ENCODE data around the gene LSM3. TPM values are rescaled to one million over a fixed set of nuclear protein-coding genes. Genes with fewer than 3 reads are reported as not detected.
A peak's percentile ranks its signal among the peaks of the same experiment; 100 is the strongest.

LSM3 gene
- total RNA-seq, 4 donors from 2014 or later, result 10.0 to 14.1 (median 11.9) TPM

GRCh38 chr3:14231998-14232501 is 53.4 kb downstream of the LSM3 start:
- Histone ChIP-seq H3K27ac (no peak overlapping the region), H3K4me1 (no peaks in the 10 kb centered on the region), H3K4me3 (no peak overlapping the region), H3K36me3 (no peaks in the 10 kb centered on the region), H3K9me3 (no peaks in the 10 kb centered on the region), H3K27me3 (no peaks in the 10 kb centered on the region)
- no peak for TF ChIP-seq CTCF (IDR thresholded peaks at IDR 0.05)
- no peak for TF ChIP-seq POLR2A (IDR thresholded peaks at IDR 0.05)
- intact Hi-C loops (cut with DNase I; ENCODE audit: low total_unique reads), result no loop called here
- no peak for DNase-seq

- Histone ChIP-seq H3K27ac (no peak overlapping the region), H3K4me1 (no peaks in the 10 kb centered on the region), H3K36me3 (no peaks in the 10 kb centered on the region), H3K27me3 (no peaks in the 10 kb centered on the region), H3K9me3 (no peaks in the 10 kb centered on the region), H3K4me3 (no peak overlapping the region)
- intact Hi-C loops (cut with DNase I; ENCODE audit: low total_unique reads), result no loop called here
- no peak for TF ChIP-seq CTCF (IDR thresholded peaks at IDR 0.05)
- no peak for TF ChIP-seq POLR2A (IDR thresholded peaks at IDR 0.05)
- peak in 1 of 2 donors; percentile 31 for DNase-seq
Measured at GRCh38 chr3:14234251-14235002, 55.8 kb downstream of the LSM3 start.

GRCh38 chr3:14235003-14235911 is 56.6 kb downstream of the LSM3 start:
- no peak for DNase-seq
- no peaks in the 10 kb centered on the region for H3K36me3 ChIP-seq
- no peaks in the 10 kb centered on the region for H3K4me1 ChIP-seq
- intact Hi-C loops (cut with DNase I; ENCODE audit: low total_unique reads), result no loop called here
- H3K27ac ChIP-seq, result no peak overlapping the region
- H3K4me3 ChIP-seq, result no peak overlapping the region
- H3K27me3 ChIP-seq, result no peaks in the 10 kb centered on the region
- no peak for TF ChIP-seq POLR2A (IDR thresholded peaks at IDR 0.05)
- no peak for TF ChIP-seq CTCF (IDR thresholded peaks at IDR 0.05)
- no peaks in the 10 kb centered on the region for H3K9me3 ChIP-seq

- no peak for DNase-seq
- TF ChIP-seq POLR2A (IDR thresholded peaks at IDR 0.05), result no peak
- no peak for TF ChIP-seq CTCF (IDR thresholded peaks at IDR 0.05)
- no peaks in the 10 kb centered on the region for H3K36me3 ChIP-seq
- no peaks in the 10 kb centered on the region for H3K9me3 ChIP-seq
- H3K4me1 ChIP-seq, result no peaks in the 10 kb centered on the region
- intact Hi-C loops (cut with DNase I; ENCODE audit: low total_unique reads), result no loop called here
- H3K4me3 ChIP-seq, result no peak overlapping the region
- H3K27me3 ChIP-seq, result no peaks in the 10 kb centered on the region
- no peak overlapping the region for H3K27ac ChIP-seq
Measured at GRCh38 chr3:14235912-14236295, 57.3 kb downstream of the LSM3 start.

GRCh38 chr3:14236902-14237301 is 58.3 kb downstream of the LSM3 start:
- Histone ChIP-seq H3K9me3 (no peaks in the 10 kb centered on the region), H3K4me1 (no peaks in the 10 kb centered on the region)

More at GRCh38 chr3:14236902-14237301, 58.3 kb downstream of the LSM3 start:
- H3K27me3 ChIP-seq, result no peaks in the 10 kb centered on the region
- no peaks in the 10 kb centered on the region for H3K36me3 ChIP-seq
- no peak overlapping the region for H3K27ac ChIP-seq
- TF ChIP-seq CTCF (IDR thresholded peaks at IDR 0.05) (no peak), POLR2A (IDR thresholded peaks at IDR 0.05) (no peak)
- intact Hi-C loops (cut with DNase I; ENCODE audit: low total_unique reads), result no loop called here
- H3K4me3 ChIP-seq, result no peak overlapping the region
- no peak for DNase-seq
